ENCODE data around the gene RAB39B.
"Not testable (repeated sequence)": the region's sequence is repeated elsewhere in the genome, so short reads cannot be mapped to it uniquely, and the experiment has no call there.

The RAB39B gene, protein sequence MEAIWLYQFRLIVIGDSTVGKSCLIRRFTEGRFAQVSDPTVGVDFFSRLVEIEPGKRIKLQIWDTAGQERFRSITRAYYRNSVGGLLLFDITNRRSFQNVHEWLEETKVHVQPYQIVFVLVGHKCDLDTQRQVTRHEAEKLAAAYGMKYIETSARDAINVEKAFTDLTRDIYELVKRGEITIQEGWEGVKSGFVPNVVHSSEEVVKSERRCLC

DNA sequence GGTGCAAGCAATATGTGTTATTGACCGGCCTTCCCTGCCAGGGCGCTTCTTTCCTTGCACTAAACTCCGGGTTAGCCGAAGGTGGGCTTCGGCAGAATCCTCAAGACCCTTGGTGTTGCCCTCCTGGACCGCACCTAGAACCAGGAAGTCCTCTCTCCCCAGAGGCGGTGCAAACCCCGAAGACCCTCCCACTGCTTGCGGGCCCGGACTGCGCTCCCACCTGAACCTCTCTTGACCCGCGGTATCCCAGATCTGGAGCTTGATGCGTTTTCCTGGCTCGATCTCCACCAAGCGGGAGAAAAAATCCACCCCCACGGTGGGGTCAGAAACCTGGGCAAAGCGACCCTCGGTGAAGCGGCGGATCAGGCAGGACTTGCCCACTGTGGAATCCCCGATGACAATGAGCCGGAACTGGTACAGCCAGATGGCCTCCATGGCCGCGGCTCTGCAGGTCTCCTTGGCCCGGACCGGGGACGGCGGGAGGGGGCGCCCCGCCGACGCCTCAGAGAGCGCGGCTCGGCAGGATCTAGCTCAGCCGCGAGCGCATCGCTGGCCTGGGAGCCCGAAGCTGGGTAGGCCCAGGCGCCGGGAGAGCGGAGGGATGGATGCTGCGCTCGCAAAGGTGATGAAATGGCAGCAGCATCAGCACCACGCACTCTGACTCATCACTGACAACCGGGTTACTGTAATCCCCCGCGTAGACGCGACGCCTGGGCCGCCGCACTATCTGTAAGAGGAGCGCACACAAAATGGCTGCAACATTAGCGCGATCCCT, at the start of gene RAB39B:
TSS of gene RAB39B (minus strand) at position 638 of the 775 bp plus-strand sequence. CDS start at position 435, 203 bp downstream.
- DNase-seq: peak; percentile 68 to 70

DNA sequence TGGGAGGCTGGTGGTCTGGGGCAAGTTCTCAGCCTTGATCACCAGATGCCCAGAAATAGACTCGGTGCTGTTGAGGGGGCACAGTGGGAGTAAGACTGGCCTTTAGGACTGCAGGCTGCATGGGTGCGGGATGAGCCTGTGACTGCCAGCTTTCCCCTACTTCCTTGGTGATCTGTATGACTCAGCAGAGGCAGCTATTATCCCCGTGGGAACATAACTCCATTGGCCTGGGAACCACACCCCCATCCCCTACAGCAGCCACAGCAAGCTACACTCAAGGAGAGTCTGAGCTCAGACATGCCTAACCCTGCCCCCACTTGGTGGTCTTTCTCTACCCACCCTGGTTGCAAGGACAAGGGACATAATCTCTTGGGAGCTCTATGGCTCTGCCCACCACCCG, 49.5 kb upstream of the RAB39B start:
- DNase-seq: no peak

DNA sequence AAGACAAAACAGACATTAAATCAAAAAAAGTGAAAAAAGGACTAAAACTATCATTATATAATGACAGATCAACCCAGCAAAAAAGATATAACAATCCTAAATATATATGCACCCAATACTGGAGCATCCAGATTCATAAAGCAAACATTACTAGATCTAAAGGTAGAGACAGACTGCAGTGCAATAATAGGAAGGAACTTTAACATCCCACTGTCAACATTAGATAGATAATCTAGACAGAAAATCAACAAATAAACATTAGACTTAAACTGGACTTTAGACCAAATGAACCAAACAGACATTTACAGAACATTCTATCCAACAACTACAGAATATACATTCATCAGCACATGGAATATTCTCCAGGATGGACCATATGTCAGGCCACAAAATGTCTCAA, 29.5 kb upstream of the RAB39B start:
- no peak for DNase-seq

DNA sequence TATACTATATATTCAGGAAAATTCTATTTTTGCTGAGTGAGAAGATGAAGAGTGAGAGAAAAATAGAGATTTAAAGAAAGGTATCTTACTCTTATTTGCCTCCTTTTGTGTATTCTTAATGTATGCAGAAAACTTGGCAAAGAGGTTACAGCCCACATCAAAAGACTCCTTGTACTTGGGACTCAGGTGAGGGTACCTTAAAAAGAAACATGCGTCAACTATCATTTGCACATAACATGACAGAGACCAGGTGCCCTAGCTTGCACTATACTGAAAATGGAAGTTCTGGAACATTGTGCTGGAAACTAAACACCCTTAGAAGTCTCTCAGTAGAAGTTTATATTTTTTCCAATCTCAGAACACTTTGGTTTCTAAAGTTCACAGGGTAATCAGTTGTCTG, 15.6 kb upstream of the RAB39B start:
- no peak for DNase-seq

DNA sequence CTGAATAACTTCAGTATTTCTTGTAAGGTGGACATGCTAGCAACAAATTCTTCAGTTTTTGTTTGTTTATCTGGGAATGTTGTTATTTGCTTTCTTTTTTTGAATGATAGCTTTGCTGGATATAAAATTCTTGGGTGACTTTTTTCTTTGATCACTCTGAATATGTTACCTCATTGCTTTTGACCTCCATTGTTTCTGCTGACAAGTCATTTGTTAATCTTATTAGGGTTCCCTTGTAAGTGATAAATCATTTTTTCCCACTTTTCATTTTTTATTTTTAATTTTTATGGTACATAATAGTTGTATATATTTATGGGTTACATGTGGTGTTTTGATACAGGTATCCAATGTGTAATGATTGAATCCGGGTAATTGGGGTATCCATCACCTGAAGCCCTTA, 6.7 kb upstream of the RAB39B start:
- DNase-seq: no peak

DNA sequence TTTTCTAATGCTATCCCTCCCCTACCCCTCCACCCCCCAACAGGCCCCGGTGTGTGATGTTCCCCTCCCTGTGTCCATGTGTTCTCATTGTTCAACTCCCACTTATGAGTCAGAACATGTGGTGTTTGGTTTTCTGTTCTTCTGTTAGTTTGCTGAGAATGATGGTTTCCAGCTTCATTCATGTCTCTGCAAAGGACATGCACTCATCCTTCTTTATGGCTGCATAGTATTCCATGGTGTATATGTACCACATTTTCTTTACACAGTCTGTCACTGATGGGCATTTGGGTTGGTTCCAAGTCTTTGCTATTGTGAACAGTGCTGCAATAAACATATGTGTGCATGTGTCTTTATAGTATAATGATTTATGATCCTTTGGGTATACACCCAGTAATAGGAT, 3.7 kb upstream of the RAB39B start:
- DNase-seq: not testable (repeated sequence)

DNA sequence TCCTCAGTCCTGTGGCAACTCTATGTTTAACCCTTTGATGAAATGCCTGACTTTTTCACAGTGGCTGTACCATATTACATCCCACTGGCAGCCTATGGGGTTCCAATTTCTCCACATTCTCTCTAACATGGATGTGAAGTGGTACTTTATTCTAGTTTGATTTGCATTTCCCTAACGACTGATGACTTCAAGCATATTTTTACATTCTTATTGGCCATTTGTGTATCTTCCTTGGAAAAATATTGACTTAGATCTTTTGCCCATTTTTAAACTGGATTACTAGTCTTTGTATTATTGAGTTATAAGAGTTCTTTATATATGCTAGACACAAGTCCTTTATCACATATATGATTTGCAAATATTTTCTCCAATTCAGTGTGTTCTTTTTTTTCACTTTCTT, 2.1 kb upstream of the RAB39B start:
- no peak for DNase-seq

DNA sequence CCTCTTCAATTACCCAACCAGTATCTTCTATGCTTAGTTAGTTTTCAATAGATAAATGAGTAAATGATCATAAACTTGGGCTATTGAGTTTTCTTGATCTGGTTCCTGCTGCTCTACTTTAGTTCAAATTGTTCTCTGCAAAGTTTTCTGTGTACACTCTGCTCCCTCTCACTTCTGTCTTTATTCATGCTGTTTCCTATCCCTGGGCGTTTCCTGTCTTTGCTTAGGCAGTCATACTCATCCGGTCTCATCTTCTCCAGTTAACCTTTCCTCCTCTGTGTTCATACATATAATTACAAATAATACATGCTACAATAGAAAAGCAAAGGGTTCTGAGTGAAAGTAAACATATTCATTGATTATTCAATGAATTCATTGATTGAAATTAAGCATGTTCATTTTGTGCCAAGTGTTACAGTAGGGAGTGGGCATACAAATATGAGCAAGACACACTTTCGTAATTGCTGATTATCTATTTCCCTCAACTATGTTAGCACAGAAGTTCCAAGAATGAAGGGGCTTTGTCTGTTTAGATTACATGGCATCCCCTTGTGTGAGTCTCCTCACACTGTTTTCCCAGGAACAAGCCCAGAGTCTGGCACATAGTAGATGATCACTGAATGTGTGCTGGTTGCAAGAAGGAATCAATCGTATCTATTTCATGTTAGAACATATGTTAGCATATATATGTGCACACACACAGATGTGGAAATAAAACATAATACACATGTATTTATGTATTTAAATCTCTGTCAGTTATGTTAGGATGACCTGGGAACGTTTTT, 1.1 kb downstream of the RAB39B start:
- DNase-seq: peak in 1 of 2 donors; percentile 26

DNA sequence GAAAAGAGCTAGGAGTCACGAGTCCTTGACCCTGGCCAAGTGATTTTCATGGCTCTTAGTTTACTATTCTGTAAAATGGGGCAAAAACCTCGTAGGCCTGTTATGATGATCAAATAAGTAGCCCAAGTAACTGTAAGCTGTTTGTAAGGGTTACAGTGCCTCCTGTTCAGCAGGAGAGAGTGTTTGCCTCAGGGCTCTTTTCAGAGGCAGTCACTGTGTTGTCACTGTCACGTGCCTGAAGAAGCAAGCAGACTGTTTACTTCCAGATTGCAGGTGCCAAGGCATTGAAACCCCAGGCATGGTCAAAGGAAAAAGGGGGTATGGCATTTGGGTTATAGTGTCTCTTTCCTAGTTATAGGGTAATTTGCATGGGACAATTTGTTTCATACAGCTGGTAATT, 4.5 kb downstream of the RAB39B start:
- no peak for DNase-seq

DNA sequence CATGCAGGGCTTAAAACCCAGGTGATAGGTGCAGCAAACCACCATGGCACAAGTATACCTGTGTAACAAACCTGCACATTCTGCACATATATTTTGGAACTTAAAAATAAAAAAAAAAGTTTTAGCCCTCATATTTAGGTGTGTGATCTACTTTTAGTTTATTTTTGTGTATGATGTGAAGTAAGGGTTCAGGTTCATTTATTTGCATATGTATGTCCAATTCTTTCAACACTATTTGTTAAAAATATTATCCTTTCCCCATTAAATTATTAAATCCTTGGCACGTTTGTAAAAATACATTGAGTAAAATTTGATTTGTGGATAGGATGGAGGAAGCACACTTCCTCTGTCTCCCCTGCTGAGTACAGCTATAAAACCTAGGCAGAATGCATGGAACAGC, 12.9 kb downstream of the RAB39B start:
- DNase-seq: no peak

DNA sequence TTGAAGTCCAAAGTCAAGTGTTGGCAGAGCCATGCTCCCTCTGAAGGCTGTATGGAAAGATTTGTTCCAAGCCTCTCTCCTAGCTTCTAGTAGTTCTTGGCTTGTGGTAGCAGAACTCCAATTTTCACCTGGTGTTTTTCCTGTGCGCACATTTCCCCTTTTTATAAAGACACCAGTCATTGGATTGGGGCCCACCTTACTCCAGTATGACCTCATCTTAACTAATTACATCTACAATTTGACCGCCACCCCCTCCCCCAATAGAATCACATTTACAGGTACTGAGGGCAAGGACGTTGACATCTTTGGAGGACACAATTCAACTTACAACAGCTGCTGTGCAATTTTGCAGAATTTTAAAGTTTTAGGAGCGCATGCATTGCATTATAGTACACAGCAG, 16.8 kb downstream of the RAB39B start:
- DNase-seq: no peak

DNA sequence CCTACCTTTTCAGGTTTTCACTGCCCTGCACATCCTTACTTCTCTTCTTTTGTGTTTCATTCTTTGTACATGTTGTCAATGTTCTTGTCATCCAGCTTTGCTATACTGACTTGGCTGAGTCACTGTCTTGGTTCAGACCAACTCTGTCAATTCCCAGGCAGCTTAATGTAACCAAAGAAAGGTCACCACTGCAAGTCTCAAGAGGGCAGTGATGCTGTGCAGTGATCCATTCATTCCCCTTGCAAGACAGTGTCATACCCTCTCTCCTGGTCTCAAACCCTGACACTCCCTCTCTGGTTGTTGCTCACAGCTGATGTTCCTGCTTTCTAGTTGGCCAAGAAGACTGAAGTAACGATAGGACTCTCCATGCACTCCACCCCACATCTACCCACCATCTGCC, 17.5 kb downstream of the RAB39B start:
- no peak for DNase-seq

DNA sequence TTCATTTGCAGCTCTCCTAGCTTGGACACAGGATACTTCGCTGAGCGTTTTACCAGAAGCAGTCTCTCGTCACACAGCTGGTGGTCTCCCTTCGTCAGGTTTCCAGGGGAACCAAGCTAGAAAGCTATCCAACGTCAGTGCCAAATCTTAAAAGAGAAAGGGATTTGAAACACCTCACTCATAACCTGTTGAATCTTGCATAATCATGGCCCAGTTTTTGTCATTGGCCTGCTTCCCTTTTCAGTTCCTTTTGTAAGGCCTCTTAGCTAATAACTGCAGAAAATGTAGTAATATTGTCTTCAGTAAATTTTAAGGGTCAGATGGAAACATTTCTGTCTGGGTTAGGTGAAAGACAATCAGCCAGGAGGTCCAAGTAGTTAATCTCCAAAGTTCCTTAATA, 22.0 kb downstream of the RAB39B start:
- DNase-seq: no peak

DNA sequence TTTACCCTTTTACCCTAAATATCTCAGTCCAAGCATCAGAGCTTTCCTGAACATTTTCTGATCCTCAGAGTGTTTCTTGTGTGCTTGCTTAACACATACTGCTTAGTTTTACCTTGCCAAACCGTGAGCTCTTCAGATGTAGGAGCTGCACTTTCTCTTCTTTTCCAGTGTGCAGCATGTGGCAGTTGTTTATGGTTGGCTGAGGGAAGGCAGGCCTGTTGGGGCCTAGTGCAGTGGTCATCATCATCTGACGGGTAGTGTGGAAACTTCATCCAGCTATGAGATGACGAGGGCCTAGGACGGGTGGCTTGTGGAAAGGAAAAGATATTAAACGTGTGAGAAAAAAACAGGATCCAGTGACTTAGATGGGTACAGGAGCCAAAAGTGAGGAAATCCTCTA, 26.6 kb downstream of the RAB39B start:
- DNase-seq: no peak

DNA sequence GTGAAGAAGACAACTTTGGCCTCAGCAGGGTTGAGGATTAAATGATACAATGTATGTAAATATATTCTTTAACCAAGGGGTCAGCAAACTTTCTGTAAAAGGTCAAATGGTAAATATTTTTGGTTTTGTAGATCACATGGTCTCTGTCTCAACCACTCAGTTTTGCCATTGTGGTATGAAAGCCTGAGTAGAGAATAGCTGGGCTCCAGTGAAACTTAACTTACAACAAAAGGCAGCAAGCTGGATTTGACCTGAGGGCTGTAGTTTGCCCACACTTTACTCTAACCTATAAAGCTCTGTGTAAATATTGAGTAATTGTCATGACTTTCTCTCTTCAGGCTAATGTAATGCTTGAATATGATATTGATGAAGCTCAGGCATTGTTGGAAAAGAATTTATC, 28.4 kb downstream of the RAB39B start:
- no peak for DNase-seq

DNA sequence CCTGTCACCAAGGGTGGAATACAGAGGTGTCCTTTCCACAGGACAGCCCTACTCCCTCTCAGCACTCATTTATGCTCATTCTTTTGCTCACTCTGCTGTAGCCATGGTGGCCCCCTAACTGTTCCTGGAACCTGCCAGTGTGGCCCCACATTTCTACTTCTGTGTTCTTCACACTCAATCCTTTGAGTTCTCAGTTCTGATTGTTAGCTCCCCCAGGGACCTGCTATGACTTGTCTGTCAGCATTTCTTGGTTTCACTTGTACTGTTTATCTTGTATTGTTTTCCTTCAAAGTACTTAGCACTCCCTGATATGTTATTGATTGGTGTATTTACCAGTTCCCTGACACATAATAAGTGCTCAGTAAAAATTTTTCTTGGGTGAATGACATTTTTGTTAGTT, 33.1 kb downstream of the RAB39B start:
- DNase-seq: no peak

DNA sequence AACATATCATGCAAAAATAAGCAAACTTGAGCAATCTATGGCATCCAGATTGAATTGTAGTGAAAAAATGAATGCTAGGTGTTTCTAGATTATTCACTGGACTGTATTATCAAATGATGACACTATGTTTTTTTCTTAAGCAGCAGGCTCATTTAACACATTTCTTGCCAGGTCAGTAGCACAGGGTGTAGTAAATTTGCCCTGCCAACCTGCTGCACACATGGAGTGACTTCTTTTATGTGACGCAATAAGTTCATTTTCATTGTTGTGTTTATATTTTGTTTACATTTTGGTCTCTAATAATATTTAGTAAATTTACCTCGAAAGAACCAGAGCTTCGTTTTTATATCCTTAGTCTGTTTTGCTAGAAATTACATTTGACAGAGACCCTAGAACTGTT, 38.5 kb downstream of the RAB39B start:
- no peak for DNase-seq

DNA sequence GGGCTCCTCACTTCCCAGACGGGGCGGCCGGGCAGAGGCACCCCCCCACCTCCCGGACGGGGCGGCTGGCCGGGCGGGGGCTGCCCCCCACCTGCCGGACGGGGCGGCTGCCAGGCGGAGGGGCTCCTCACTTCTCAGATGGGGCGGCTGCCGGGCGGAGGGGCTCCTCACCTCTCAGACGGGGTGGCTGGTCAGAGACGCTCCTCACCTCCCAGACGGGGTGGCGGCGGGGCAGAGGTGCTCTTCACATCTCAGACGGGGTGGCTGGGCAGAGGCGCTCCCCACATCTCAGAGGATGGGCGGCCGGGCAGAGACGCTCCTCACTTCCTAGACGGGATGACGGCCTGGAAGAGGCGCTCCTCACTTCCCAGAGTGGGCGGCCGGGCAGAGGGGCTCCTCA, 40.5 kb downstream of the RAB39B start:
- DNase-seq: not testable (repeated sequence)

DNA sequence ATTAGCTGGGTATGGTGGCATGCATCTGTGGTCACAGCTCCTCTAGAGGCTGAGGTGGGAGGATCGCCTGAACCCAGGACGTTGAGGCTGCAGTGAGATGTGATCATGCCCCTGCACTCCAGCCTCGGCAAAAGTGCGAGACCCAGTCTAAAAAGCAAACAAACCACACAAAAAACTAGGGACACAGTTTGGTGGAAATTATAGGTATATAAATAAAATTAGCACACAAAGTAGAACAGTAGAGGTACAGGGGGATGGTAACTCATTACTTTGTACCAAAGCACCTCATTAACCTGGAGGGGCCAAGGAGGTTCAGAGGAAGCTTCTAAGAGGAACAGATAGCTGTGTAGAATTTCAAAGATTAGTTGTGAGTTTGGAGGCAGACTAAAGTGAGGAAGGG, 42.9 kb downstream of the RAB39B start:
- no peak for DNase-seq

DNA sequence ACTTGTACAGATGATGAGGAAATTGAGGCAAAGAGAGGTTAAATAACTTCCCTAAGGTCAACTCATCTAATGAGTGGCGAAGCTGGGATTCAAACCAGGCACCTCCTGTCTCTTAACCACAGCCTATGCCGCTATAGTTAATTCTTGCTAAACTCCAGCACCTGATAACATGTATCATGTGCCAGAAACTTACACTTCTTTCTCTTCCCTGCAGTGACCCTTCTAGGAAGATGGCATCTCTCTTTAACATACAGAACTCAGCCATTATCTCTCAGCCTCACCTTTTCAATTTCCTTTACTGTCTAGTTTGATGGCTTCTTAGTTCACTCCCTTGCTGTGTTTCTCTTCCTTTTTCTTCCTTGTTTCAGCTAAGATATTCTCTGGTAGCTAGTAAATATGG, 45.5 kb downstream of the RAB39B start:
- DNase-seq: no peak

DNA sequence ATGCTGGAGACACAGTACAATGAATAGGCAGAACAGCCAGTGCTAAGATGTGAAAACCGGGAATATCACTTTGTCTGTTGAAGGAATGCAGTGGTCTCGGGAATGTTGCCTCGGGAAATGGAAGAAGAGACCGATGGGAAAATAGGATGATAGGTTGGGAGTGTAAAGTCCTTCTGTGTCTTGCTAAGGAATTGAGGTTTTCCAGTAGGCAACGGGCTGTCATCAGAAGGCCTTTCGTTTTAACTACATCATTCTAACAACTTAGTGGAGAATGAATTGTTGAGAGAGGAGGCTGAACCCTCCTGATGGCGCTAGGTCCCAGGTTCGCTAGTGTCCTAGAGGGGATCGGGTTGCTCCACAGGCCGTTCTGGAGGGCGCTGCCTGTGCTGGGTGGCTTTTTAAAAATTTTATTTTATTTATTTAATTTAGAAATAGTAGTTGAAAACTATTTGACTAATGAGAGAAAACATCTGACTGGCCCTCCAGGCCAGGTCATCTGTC, 47.3 kb downstream of the RAB39B start:
- DNase-seq: no peak

DNA sequence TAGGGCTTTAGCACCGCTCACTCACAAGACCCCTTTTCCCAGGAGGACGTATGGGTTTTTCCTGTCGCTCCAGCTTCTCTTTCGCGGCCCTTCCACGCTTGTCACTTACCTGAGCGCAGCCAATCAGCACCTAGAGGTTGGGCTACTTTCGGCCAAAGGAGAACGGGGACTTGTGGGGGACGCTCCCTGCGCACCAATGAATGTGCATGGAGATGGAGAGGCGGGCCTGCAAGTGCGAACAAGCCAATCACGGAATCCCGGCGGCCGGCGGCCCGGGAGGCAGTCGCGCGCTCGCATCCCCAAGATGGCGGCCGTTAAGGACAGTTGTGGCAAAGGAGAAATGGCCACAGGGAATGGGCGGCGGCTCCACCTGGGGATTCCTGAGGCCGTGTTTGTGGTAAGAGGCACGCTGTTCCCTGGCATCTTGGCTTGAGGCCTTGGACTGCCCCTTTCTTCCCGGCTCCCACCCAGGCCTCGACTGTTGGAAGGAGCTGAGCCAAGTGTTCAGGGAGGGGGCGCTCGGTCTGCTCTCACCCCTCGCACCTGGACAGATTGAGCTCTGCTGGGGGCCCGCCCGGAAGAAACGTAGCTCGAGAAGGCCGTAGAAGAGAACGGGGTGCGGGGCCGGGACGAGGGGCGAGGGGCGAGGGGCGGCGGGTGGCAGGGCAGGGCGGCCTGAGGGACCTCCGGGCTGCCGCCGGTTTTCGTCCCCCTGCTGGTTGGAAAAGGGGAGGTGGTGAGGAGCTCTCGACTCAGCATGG, 47.9 kb downstream of the RAB39B start, which contains the start of gene VBP1:
TSS of gene VBP1 (plus strand) at position 282 of the 761 bp plus-strand sequence. CDS start at position 305, 23 bp downstream.
- peak; percentile 90 to 91 for DNase-seq

Measured in CD4-positive, alpha-beta T cell treated with Interleukin-4 for 1 hour (primary cell).